NCI-H460 (cell line): ENCODE results near the gene KIAA1755. TPM values are rescaled to one million over a fixed set of nuclear protein-coding genes. Genes with fewer than 3 reads are reported as not detected.

Source experiments
- DNase-seq: peaks from one replicate; pipeline ENCODE4 v3.0.0-alpha.2; 2016; ENCODE audit warnings: low read depth; ENCODE audit errors: extremely low read depth
- total RNA-seq: library from RNA; depleted of rRNA; stranded (reverse); fragments of >200 nt; shearing (Covaris generic); gene quantifications from 2 replicates; pipeline ENCODE4 v1.2.3, GENCODE V29; 2014

Gene KIAA1755
- total RNA-seq, 1 experiment from 2014 or later = not detected

DNA sequence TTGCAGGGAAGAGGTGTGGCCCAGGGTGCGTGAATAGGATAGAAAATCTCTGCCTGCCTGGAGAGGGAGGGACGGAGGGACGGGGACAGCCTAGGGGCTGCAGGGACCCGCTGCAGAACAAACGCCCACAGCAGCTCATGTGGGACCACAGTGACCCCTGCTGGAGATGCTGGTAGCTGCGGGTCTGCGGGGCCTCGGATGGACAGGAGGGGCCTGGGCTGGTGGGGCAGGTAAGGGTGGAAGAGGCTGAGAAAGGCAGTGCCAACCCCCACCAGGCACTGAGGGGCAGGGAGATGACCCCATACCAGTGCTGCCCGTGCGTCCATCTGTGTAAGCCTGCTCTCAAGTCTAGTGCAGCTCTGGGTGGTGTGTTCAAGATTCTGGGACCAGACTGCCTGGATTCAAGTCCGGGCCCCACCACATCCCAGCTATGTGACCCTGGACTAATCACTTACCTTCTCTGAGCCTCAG, 39.4 kb downstream of the KIAA1755 start:
- peak; percentile 57 for DNase-seq

DNA sequence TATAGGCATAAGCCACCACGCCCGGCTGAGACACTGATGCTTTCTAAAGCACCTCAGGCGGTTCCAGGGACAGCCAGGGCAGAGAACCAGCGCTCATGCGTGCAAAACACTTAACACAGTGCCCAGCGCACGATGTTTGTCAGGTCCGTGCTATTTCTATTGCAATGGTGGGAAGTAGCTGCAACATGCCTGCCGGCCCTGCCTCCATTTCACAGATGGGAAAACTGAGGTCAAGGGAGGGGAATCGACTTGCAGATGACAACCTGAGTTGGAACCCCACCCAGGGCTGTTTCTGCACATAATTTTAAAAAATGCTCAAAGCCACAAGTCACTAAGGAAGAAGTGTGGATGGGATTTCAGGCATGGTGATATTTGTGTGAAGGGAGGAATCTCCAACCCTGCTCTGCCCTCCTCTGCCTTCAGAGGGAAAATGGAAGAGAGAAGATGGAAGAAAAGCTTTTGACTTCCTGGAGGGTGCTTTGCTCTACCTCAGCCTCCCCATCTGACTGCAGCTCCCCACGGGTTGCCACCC, 39.9 kb downstream of the KIAA1755 start:
- no peak for DNase-seq

DNA sequence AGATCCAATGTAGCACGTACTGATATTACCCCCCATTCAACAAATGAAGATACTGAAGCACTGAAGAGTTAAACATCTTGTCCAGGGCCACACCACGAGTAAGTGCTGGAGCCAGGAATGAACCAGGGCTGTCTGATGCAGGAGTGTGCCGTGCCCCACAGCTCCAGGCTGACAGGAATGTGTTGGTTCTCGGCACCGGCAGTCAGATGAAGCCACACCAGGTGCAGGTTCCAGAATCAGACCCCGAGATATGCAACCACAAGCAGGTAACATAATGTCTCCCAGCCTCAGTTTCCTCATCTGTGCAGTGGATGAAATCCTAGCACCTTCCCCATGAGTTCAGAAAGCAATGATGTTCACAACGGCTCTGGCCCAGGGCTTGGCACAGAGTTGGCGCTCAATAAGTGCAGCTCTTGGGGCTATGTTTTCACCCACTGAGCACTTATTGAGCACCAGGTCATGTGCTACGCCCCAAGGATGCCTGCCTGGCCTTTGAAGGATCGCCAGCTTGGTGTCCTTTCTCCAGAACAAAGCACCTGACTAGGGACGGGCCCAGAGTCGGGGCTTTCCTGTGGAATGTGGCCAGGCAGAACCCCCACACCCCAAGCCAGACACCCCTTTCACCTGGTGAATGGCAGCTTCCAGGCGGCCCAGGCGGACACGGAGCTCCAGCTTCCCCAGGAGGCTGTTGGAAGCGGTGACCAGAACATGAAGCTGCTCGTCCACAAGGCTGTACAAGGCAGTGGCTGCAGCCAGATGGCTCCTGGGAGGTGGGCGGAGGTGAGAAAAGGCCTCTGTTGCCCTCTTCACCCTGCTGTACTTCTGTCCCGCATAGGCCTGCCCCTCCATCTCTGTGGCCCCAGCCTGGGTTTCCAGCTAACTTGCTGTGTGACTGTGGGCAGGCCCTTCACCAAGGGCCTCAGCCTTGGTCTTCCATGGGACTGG, 41.3 kb downstream of the KIAA1755 start:
- no peak for DNase-seq

DNA sequence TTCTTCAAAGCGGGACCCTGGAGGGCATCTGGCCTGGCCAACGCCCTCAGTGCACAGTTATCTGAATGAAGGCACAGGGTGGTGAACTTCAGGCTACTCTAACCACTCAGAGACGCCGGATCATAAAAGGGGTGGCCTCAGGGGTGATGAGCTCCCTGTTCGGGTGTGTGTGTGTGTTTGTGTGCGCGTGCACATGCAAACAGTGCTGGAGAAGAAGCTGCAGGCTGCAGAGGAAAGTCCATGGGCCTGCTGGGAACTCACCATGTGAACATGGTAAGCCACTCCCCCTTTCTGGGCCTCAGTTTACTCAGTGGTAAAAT, 42.0 kb downstream of the KIAA1755 start:
- DNase-seq = no peak

DNA sequence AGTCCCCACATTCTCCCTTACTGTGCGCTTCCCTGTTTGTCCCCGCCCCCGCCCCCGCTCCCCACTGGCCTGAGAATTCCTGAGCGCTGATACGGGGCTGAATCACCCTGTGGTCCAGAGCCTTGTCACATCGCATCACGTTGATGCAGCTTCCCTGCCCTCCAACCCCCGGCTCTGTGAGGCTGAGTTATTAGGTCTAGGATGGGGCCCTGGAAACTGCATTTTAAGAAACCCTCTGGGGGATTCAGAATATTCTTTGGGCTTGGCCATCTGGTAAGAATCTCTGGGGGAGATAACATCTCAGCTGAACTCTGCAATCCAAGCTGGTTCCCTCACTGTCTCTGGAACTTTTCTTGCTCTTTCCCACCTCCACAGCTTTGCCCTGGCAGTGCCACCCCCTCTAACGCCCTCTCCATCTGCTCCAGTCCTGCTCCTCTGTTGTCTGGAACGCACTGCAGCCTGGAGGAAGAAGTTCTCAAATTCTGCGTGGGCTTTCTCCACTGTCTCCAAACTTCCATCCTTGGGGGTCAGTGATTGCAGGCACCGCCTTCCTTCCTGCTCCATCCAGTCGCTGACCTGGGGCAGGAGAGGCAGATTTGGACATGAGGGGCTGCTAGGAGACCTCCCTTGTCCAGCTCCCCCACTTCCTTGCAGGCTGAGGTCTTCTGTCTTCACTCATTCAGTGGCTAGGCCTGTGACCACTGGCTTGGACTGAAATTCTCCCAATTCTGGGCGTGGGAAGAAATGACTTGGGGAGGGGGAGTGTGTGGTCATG, 42.6 kb downstream of the KIAA1755 start:
- peak; percentile 46 for DNase-seq

DNA sequence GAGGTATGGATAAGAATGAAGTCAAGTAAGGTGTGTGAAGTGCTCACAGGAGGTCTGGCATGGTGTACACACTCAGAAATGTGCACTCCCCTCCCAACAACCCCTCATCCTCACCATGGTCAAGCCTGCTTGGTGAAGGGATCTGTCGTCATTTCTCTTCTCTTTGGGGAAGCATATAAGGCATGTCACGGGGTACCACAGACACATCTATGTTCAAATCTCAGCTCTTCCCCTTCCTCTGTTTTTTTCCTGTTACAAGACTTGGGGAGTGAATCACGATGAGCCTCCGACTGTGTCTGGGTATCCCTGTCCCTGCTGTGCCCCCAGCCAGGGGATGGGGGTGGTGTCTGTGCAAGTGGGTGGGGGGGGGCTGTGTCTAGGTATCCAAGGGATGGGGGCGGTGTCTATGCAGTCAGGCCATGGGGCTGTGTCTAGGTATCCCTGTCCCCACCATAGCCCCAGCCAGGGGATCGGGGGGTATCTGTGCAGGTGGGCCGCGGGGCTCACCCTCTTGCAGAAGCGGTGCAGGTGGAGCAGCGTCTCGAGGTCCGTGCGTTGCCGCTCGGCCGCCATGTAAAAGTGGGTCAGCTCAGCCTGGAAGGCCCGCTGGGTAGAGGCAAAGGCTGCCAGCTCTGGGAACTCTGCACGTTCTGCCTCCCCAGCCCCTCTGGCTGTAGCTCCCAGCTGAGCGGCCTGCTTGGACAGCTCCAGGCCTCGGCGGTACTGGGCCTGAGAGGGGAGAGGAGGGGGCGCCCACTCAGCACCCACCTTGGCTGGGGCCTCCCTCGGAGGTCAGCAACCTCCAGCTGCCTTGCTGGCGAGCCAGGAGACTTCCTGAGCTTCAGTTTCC, 43.6 kb downstream of the KIAA1755 start:
- no peak for DNase-seq

DNA sequence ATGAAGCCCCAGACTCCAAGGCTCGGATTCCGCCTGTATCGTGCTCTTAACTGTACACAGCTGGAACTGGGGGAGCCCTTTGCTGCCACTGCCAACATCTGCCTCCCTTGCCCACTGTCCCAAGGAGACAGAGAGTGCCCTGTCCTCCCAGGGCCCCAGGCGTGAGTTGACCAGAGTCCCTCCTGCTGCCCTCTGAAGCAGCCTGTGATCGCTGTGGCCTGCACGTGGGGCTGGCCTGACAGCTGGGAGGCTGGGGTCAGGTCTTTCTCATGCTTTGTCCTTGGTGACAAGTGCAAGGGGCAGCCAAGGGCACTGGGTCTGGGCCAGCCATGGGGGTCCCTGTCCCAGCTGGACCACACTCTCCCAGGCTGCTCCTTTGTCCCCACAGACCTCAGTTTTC, 44.3 kb downstream of the KIAA1755 start:
- DNase-seq = no peak

DNA sequence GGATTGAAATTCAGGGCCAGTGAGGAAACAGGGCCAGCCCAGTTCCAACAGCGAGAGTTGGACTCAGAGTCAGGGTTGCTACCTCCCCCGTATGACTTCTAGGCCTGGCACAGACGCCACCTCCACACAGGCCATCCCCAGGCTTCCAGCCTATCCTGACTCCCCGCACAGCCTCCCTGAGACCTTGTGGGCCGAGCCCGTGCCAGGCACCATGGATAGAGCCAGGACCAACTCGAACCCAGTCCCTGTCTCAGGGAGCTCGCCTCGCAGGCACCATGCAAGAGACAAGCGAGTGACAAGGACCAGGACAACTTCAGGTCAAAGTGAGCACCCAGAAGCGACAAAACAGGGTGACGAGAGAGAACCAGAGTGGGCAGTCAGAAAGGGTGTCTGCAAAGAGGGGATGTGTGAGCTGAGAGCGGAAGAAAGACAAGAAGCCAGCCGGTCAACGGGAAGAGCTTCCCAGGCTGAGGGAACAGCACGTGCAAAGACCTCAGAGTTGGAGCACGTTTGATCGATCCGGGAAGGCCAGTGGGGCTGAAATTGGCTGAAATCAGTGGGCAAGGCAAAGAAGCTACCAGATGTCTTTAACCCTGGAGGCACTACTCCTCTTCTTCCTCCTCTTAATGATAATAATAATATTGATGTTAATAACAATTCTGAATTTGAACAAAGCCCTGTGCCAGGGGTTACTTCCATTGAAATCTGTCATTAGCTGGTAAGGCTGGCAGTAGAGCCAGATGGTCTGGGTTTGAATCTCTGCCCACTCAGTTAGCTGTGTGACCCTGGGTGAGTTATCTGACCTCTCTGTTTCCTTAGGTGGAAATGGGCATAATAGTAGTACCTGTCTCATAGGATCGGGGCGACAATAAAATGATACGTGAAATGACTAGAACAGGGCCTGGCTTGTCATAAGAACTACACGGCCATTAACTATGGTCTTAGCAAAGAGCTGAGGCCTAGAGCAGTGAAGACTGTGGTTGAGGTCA, 45.0 kb downstream of the KIAA1755 start:
- no peak for DNase-seq

DNA sequence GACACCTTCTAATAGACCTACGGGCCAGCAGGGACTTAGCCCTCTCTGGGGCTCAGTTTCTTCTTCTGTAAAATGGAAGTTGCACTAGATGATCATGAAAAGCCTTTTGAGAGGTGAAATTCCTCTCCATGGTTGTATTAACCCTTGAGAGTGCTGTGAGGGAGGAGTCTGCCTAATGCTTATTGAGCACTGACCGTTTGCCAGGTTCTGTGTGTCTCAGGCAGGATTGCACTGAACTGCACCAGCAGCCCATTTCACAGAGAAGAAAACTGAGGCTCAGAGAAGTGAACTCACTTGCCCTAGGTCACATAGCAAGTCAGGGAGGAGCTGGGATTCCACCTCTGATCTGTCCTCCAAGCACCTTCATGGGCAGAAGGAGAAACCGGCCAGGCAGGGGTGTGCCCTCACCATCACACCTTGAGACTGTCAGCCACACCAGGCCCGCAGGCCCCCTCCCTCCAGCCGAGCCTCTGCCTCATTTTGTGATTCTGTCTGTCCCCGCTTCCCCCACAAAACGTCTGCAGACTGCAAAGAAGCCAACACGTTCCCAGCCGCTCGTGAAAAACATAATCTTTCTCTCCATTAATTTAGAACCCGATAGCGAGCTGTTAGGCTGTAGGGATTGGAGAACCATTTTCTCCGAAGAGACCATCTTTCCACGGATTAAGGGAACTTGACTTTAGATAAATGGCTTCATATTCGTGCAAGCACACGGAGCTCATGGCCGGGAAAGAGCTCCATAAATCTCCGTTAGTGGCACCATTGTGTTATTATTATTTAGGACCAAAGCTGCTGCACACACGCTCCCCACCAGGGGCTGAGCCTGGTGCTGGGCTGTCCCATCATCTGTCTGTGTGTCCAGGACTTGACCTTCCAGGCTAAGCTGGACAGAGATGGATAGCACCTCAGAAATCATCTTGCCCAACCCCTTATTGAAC, 46.0 kb downstream of the KIAA1755 start:
- no peak for DNase-seq

DNA sequence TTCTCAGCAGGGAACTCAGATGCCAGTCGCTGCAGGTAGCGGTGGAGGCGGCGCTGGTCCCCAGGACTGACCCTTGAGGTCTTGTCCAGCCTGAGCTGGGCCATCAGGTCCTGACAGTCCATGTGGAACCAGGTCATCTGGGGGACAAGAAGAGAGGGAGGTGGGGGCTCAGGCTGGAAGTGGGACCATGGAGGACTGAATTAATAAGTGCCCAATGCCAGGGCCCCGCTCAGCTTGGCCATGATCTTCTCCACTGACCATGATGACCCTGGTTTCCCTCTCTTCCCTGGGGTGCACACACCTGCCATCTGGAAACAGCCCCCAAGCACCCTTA, 47.0 kb downstream of the KIAA1755 start:
- DNase-seq = no peak

DNA sequence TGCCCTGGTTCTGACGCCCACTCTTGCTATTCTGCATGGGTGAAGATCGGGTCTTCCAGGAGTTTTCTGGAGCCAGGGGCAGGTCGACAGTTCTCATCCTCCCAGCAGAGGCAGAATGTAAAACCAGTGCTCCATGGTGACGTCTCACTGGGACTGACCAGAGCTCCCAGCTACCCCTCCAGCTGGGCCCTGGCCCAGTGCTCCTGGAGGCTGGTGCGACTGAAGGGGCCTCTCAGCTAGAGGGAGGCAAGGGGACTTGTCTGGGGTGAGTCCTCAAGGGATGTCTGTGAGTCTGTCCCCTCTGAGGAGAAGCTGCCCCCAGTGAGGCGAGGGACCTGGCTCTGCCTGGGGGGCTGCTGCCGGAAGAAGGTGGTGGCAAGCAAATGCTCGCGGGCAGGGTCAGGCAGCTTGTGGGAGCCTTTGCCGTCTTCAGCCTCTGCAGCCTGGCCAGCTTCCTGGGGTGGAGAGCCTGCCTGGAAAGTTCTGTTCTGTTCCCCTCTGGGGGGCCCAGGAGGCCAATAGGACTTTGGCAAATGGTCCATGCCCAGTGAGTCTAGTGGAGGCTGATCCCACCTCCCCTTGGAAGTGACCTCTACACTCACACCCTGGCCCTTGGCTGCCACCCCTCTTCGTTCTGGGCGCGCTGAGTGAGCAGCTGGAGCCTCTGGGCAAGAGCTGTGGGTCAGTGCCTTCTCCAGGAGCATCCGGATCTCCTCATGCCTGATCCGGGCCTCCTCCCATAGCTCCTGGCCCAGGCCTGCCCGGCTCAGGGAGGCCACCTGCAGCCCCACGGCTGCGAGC, 47.5 kb downstream of the KIAA1755 start:
- no peak for DNase-seq

DNA sequence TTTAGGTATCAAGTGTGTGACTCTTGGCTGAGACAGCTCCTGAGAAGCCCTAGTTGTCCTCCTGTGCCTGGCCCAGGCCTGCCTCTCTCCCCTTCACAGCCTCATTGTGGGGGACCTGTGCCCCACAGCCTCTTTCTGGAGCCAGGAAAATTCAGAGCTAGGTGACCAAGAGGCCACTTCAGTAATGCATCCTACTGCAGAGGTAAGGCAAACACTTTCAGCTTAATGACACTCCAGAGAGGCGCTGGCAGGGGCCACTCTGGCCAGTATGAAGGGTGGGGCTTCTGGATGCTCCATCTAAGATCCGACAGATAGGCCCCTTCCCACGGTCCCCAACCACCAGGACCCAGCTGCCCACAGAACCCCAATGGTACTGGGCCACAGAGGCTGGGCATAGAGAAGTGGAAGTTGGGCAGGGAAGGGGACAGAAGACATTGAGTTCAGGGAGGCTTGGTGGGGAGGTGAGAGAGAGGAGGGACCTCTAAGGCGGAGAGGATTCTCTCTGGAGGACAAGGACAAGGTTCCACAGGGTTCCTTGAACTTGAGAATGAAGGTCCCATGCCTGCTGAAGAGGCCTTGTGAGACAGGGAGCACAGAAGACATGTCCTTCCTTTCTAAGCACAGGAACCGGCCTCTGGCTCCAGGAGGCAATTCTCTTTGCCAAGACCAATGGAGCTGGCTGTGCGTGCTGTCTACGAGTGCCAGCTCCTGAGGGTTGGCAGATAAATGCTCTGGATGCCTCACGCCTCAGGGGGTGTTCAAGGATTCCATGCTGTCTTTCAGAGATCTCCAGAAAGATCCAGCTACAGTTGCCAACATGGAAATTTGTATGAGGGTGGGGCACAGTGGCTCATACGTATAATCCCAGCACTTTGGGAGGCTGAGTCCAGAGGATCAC, 49.1 kb downstream of the KIAA1755 start:
- no peak for DNase-seq

DNA sequence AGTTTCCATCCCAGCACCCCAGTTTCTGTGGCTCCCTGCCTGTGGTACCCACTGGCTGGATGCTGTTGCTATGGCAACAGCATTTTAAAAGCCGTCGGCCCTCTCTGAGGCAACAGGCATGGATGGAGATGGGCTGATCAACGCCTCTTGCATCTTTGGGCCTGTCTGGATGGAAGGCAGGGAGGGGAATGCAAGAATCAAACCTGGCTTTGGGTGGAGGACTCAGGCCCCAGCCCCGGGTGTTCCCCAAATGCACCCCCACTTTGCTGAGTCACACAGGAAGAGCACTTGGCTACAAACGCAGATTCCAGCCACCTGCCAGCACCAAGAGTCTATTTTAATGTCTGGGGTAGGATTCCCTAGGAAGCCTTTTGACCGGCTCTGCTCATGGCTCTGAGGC, 49.8 kb downstream of the KIAA1755 start:
- DNase-seq = no peak

DNA sequence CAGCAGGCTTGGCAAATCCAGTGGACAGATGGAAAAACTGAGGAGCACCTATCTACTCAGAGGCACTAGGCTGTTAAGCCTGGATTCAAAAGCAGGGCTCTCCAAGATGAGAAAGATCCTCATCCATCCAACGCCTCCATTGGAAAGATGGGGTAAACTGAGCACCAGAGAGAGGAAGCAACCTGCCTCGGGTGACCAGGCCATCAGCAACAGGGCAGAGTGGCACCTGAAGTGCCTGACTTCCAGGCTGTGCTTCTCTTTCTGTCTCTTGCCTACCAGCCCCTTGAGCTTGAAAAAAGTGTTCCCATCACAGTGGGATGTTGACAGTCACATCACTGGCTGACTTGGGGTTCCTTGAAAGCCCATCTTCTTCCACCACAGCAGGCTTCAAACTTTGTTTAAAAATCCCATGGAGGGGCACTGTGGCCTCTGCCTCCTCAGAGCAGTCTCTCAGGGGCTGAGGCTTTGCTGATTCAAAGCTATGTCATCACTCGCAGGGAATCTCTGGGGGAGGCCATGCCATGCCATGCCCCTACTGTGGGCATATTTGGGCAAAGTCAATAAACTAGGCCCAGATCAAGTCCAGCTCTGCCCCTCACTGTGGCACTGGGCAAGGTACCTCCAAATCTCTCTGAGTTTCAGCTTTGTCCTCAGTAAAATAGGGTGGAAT, 50.7 kb downstream of the KIAA1755 start:
- DNase-seq = no peak

DNA sequence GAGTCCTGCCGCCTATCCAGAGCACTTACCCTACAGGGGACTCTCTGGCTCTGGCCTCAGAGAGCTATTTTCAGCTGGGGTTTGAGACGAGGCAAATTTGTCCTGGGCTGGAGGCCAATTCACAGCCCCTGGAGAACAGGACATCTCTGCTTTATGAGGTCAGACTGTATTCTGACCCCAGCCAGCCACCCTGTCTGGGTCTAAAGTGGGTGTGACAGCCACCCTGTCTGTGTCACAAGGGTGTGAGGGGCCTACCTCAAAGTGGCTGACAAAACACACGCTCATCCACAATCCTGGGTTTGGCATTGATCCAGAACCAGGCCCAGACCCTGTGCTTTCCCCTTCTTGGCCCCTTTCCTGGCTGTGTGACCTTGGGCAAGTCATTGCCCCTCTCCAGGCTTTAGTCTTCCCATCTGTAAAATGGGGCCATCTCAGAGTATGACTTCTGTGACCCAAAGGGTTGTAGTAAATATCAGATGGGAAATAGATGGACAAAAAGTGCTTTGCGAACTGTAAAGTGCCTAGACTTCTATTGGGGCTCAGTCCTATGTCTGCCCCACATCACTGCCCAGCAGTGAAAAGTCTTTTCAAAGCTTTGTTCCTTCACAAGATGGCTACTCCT, 51.4 kb downstream of the KIAA1755 start:
- no peak for DNase-seq

DNA sequence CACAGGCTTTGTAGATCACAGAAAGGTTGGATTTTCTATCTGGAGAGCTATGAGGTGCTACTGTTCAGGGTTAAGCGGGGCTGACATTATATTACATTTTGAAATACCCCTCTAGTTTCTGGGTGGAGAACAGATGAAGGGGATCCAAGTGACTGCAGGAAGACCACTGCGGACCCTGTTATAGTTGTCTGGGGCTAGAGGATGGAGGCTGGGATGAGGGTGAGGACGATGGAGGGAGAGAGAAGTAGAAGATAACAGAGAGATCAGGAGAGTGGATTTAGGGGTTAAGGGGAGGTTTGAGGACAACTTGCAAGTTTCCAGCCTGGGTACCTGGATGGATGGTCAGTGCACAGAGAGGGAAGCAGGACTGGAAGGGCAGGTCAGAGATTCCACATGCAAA, 52.0 kb downstream of the KIAA1755 start:
- DNase-seq = no peak
